Liver (tissue), 3 donors: ENCODE data around the gene MID1.

Source experiments
- FOXA1 ChIP-seq: IDR thresholded peaks from 2 replicates; pipeline ENCODE4 v1.6.1; 2016; ENCODE audit warnings: antibody characterized with exemption
- GABPA ChIP-seq, 2 donors: IDR thresholded peaks in 1 of 2; conservative IDR thresholded peaks in 1 of 2; 2 replicates each; pipeline ENCODE4 v1.6.1; 2016; ENCODE audit warnings: antibody characterized with exemption in 2 of 2, mild to moderate bottlenecking in 1 of 2, moderate library complexity in 1 of 2
- JUND ChIP-seq, 2 donors: IDR thresholded peaks; 2 replicates each; pipeline ENCODE4 v1.6.1; 2016; ENCODE audit warnings: antibody characterized with exemption in 2 of 2
- RAD21 ChIP-seq, 2 donors: IDR thresholded peaks; 2 replicates each; pipeline ENCODE4 v1.6.1; 2016; ENCODE audit warnings: antibody characterized with exemption in 2 of 2, mild to moderate bottlenecking in 2 of 2
- SP1 ChIP-seq: IDR thresholded peaks from 2 replicates; pipeline ENCODE4 v1.6.1; 2018; ENCODE audit warnings: antibody characterized with exemption, mild to moderate bottlenecking
- TAF1 ChIP-seq: conservative IDR thresholded peaks from 2 replicates; pipeline ENCODE4 v1.6.1; 2016; ENCODE audit warnings: antibody characterized with exemption, mild to moderate bottlenecking
- TF ChIP-seq, protein P1 (sequence below): fragments of 150-350 bp; IDR thresholded peaks from 2 replicates; pipeline ENCODE4 v1.5.1; 2017; ENCODE audit warnings: improper control_type of control experiment, low read depth, low read length; ENCODE audit not compliant: missing input control
- TF ChIP-seq, protein P2 (sequence below): IDR thresholded peaks from 2 replicates; pipeline ENCODE4 v1.6.1; 2016; ENCODE audit warnings: antibody characterized with exemption
- TF ChIP-seq, protein P3 (sequence below): IDR thresholded peaks from 2 replicates; pipeline ENCODE4 v1.6.1; 2016; ENCODE audit warnings: antibody characterized with exemption, mild to moderate bottlenecking
- donor health status: healthy.
- donor health status: healthy.

DNA sequence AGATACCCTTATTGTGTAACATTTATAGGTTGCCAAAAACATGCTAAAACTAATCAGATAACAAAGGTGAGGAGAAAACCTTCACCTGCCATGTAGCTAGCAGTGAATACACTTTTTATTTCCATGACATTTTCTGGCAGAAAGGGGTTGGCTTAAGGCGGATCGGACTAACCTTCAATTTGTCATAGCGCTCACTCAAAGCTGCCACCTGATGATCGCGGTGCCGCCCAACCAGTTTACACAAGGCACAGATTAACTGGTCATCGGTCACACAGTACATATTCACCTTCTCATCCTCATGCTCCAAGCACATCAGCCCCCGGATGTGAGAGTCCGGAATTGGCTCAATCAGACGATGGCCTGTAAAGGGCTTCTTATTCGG is 53.7 kb downstream of the MID1 start:
- TF ChIP-seq RAD21 (IDR thresholded peaks at IDR 0.05) (no peak), TAF1 (no peak), GABPA (IDR thresholded peaks at IDR 0.05 in 1 of 2, conservative IDR thresholded peaks at IDR 0.05 in 1 of 2) (no peak), JUND (IDR thresholded peaks at IDR 0.05) (no peak), SP1 (peak; percentile 31), FOXA1 (no peak)
- TF ChIP-seq, protein P1, sequence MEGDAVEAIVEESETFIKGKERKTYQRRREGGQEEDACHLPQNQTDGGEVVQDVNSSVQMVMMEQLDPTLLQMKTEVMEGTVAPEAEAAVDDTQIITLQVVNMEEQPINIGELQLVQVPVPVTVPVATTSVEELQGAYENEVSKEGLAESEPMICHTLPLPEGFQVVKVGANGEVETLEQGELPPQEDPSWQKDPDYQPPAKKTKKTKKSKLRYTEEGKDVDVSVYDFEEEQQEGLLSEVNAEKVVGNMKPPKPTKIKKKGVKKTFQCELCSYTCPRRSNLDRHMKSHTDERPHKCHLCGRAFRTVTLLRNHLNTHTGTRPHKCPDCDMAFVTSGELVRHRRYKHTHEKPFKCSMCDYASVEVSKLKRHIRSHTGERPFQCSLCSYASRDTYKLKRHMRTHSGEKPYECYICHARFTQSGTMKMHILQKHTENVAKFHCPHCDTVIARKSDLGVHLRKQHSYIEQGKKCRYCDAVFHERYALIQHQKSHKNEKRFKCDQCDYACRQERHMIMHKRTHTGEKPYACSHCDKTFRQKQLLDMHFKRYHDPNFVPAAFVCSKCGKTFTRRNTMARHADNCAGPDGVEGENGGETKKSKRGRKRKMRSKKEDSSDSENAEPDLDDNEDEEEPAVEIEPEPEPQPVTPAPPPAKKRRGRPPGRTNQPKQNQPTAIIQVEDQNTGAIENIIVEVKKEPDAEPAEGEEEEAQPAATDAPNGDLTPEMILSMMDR = no peak
- TF ChIP-seq, protein P2, sequence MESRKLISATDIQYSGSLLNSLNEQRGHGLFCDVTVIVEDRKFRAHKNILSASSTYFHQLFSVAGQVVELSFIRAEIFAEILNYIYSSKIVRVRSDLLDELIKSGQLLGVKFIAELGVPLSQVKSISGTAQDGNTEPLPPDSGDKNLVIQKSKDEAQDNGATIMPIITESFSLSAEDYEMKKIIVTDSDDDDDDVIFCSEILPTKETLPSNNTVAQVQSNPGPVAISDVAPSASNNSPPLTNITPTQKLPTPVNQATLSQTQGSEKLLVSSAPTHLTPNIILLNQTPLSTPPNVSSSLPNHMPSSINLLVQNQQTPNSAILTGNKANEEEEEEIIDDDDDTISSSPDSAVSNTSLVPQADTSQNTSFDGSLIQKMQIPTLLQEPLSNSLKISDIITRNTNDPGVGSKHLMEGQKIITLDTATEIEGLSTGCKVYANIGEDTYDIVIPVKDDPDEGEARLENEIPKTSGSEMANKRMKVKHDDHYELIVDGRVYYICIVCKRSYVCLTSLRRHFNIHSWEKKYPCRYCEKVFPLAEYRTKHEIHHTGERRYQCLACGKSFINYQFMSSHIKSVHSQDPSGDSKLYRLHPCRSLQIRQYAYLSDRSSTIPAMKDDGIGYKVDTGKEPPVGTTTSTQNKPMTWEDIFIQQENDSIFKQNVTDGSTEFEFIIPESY = no peak
- TF ChIP-seq, protein P3, sequence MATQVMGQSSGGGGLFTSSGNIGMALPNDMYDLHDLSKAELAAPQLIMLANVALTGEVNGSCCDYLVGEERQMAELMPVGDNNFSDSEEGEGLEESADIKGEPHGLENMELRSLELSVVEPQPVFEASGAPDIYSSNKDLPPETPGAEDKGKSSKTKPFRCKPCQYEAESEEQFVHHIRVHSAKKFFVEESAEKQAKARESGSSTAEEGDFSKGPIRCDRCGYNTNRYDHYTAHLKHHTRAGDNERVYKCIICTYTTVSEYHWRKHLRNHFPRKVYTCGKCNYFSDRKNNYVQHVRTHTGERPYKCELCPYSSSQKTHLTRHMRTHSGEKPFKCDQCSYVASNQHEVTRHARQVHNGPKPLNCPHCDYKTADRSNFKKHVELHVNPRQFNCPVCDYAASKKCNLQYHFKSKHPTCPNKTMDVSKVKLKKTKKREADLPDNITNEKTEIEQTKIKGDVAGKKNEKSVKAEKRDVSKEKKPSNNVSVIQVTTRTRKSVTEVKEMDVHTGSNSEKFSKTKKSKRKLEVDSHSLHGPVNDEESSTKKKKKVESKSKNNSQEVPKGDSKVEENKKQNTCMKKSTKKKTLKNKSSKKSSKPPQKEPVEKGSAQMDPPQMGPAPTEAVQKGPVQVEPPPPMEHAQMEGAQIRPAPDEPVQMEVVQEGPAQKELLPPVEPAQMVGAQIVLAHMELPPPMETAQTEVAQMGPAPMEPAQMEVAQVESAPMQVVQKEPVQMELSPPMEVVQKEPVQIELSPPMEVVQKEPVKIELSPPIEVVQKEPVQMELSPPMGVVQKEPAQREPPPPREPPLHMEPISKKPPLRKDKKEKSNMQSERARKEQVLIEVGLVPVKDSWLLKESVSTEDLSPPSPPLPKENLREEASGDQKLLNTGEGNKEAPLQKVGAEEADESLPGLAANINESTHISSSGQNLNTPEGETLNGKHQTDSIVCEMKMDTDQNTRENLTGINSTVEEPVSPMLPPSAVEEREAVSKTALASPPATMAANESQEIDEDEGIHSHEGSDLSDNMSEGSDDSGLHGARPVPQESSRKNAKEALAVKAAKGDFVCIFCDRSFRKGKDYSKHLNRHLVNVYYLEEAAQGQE = no peak
